Epidermal melanocyte (primary cell): Measurements from ENCODE around the gene ADCY4.
"Not testable (repeated sequence)": the region's sequence is repeated elsewhere in the genome, so short reads cannot be mapped to it uniquely, and the experiment has no call there.

Experiments
- DNase-seq: peaks from one replicate; pipeline ENCODE4 v3.0.0; 2011; ENCODE audit warnings: low spot score; ENCODE audit not compliant: insufficient read length

Gene ADCY4

GRCh38 chr14:24339284-24340151 is 4.6 kb upstream of the ADCY4 start, which contains the start of gene RIPK3:
TSS of gene RIPK3 (minus strand) at chr14:24339991. CDS start at chr14:24339826, 165 bp downstream.
- no peak for DNase-seq

- no peak for DNase-seq
Measured at GRCh38 chr14:24338843-24339242, 4.0 kb upstream of the ADCY4 start.

GRCh38 chr14:24337824-24338175 is 2.9 kb upstream of the ADCY4 start:
- no peak for DNase-seq

GRCh38 chr14:24337144-24337823 is 2.4 kb upstream of the ADCY4 start:
- no peak for DNase-seq

- no peak for DNase-seq
Measured at GRCh38 chr14:24335461-24336171, 745 bp upstream of the ADCY4 start.

GRCh38 chr14:24332268-24332993 is 2.4 kb downstream of the ADCY4 start:
- DNase-seq: peak; percentile 89

- DNase-seq: no peak
Measured at GRCh38 chr14:24331731-24332267, 3.1 kb downstream of the ADCY4 start.

GRCh38 chr14:24330973-24331674 is 3.7 kb downstream of the ADCY4 start:
- no peak for DNase-seq

- no peak for DNase-seq
Measured at GRCh38 chr14:24329736-24330135, 5.1 kb downstream of the ADCY4 start.

GRCh38 chr14:24329073-24329663 is 5.7 kb downstream of the ADCY4 start:
- no peak for DNase-seq

- not testable (repeated sequence) for DNase-seq
Measured at GRCh38 chr14:24327914-24328313, 7.0 kb downstream of the ADCY4 start.

GRCh38 chr14:24327303-24327702 is 7.6 kb downstream of the ADCY4 start:
- DNase-seq: no peak

- DNase-seq: no peak
Measured at GRCh38 chr14:24325963-24326362, 8.9 kb downstream of the ADCY4 start.

- no peak for DNase-seq
Measured at GRCh38 chr14:24325041-24325530, 9.8 kb downstream of the ADCY4 start.

GRCh38 chr14:24324024-24324423 is 10.8 kb downstream of the ADCY4 start:
- DNase-seq: no peak

- no peak for DNase-seq
Measured at GRCh38 chr14:24323341-24323740, 11.5 kb downstream of the ADCY4 start.

- no peak for DNase-seq
Measured at GRCh38 chr14:24322672-24323071, 12.2 kb downstream of the ADCY4 start.

GRCh38 chr14:24321212-24321975 is 13.5 kb downstream of the ADCY4 start:
- DNase-seq: no peak
